Keratinocyte (primary cell): ENCODE measurements around the gene CAPN14. TPM values are rescaled to one million over a fixed set of nuclear protein-coding genes. Genes with fewer than 3 reads are reported as not detected.

Experiments used
- DNase-seq: peaks from one replicate; pipeline ENCODE4 v3.0.0-alpha.2; 2011; ENCODE audit warnings: low read depth, missing footprints, low spot score
- FAIRE-seq: peaks from 2 replicates; lab custom pipeline; 2011; peaks lifted over from hg19 to GRCh38; lab: Jason Lieb, UNC
- H2AFZ ChIP-seq: 2 replicates; pipeline ENCODE4 v1.6.0; 2012; ENCODE audit warnings: low read length, control low read depth, inconsistent platforms; ENCODE audit not compliant: control insufficient read depth
- H3K27ac ChIP-seq: 2 replicates; pipeline ENCODE4 v1.5.1; 2011; ENCODE audit warnings: low read length; ENCODE audit not compliant: control insufficient read depth, insufficient read depth
- H3K27me3 ChIP-seq: 3 replicates; pipeline ENCODE4 v1.6.0; 2011; ENCODE audit warnings: low read length; ENCODE audit not compliant: control insufficient read depth, insufficient read depth; ENCODE audit errors: extremely low read depth
- H3K36me3 ChIP-seq, 2 experiments: 2 replicates in 1 of 2; 3 replicates in 1 of 2; pipeline ENCODE4 v1.5.1; 2011; ENCODE audit warnings: low read length in 2 of 2, mild to moderate bottlenecking in 1 of 2; ENCODE audit not compliant: control insufficient read depth in 2 of 2, insufficient read depth in 2 of 2; ENCODE audit errors: extremely low read depth in 1 of 2
- H3K4me1 ChIP-seq: 3 replicates; pipeline ENCODE4 v1.5.1; 2011; ENCODE audit warnings: low read length; ENCODE audit not compliant: control insufficient read depth, insufficient read depth; ENCODE audit errors: extremely low read depth
- H3K4me2 ChIP-seq: 3 replicates; pipeline ENCODE4 v1.6.0; 2011; ENCODE audit warnings: low read depth, low read length; ENCODE audit not compliant: control insufficient read depth, insufficient read depth; ENCODE audit errors: extremely low read depth
- H3K4me3 ChIP-seq, 3 experiments: fragments of 200-600 bp in 1 of 3; sonication (generic) in 1 of 3; 2 replicates in 2 of 3; 3 replicates in 1 of 3; pipeline ENCODE4 v1.5.1; 2011 to 2016; ENCODE audit warnings: low read length in 3 of 3, mild to moderate bottlenecking in 3 of 3, control low read depth in 2 of 3, inconsistent platforms in 1 of 3, low read depth in 1 of 3, mixed read lengths in 1 of 3, mixed run types in 1 of 3, moderate library complexity in 1 of 3; ENCODE audit not compliant: control insufficient read depth in 2 of 3, insufficient read depth in 2 of 3; ENCODE audit errors: extremely low read depth in 1 of 3
- H3K79me2 ChIP-seq: 2 replicates; pipeline ENCODE4 v1.6.0; 2012; ENCODE audit warnings: low read length; ENCODE audit not compliant: control insufficient read depth, insufficient read depth
- H3K9ac ChIP-seq: 3 replicates; pipeline ENCODE4 v1.6.0; 2011; ENCODE audit warnings: low read length; ENCODE audit not compliant: control insufficient read depth, insufficient read depth; ENCODE audit errors: extremely low read depth
- H3K9me1 ChIP-seq: 3 replicates; pipeline ENCODE4 v1.6.0; 2011; ENCODE audit warnings: low read length; ENCODE audit not compliant: control insufficient read depth, insufficient read depth; ENCODE audit errors: extremely low read depth
- H3K9me3 ChIP-seq: 2 replicates; pipeline ENCODE4 v1.5.1; 2012; ENCODE audit warnings: low read depth, low read length; ENCODE audit not compliant: control insufficient read depth
- H4K20me1 ChIP-seq: 3 replicates; pipeline ENCODE4 v1.6.0; 2011; ENCODE audit warnings: low read length; ENCODE audit not compliant: control insufficient read depth, insufficient read depth; ENCODE audit errors: extremely low read depth
- CTCF ChIP-seq, 3 experiments: IDR thresholded peaks in 1 of 3; conservative IDR thresholded peaks in 1 of 3; optimal IDR thresholded peaks in 1 of 3; 2 replicates in 2 of 3; 3 replicates in 1 of 3; pipeline versions ENCODE3 to v1.5.1; 2011; ENCODE audit warnings: low read length in 3 of 3, mild to moderate bottlenecking in 3 of 3, moderate library complexity in 2 of 3, control low read depth in 1 of 3, inconsistent platforms in 1 of 3; ENCODE audit not compliant: insufficient read depth in 2 of 3; ENCODE audit errors: extremely low read depth in 1 of 3
- EZH2 ChIP-seq: IDR thresholded peaks from one replicate; pipeline ENCODE4 v1.6.1; 2012; ENCODE audit warnings: inconsistent platforms, mild to moderate bottlenecking, low read length, moderate library complexity
- dilution Hi-C: fragments of 300-500 bp; cut with MboI; formaldehyde crosslinking; loops from one replicate; pipeline ENCODE4 v1.7.0; 2020; ENCODE audit warnings: low sequenced_read_pairs; ENCODE audit not compliant: extremely low pct_ligation_motif_present
- polyA plus RNA-seq, 5 experiments: library from polyadenylated mRNA; depleted of rRNA in 3 of 5; stranded (reverse) in 3 of 5; stranded (forward) in 1 of 5; unstranded in 1 of 5; fragments of >200 nt; gene quantifications; 1 replicate in 1 of 5; 2 replicates in 3 of 5; 3 replicates in 1 of 5; pipeline versions ENCODE4 v1.2.1 to v1.2.3, GENCODE V29; 2011 to 2012; ENCODE audit warnings: missing spikeins in 2 of 5, low read depth in 1 of 5, low replicate concordance in 1 of 5

CAPN14 gene
- polyA plus RNA-seq, 1 donor (not counting 4 experiments of a cell fraction or from before 2014, with no cell fraction given), result 1.1 TPM

- no peak overlapping the region for H3K27ac ChIP-seq
- TF ChIP-seq CTCF (optimal IDR thresholded peaks at IDR 0.05 in 1 of 3, IDR thresholded peaks at IDR 0.05 in 1 of 3, conservative IDR thresholded peaks at IDR 0.05 in 1 of 3; ENCODE audit: extremely low read depth in 1 of 3, insufficient read depth in 2 of 3, low read length in 3 of 3), result no peak
- no peak for TF ChIP-seq EZH2
- H3K36me3 ChIP-seq, result no peaks in the 10 kb centered on the region
- no peak overlapping the region for H3K4me3 ChIP-seq
- no peak overlapping the region for H3K9ac ChIP-seq
- FAIRE-seq, result no peak
- no peaks in the 10 kb centered on the region for H4K20me1 ChIP-seq
- peaks cover 9% of the 10 kb centered on the region for H3K4me1 ChIP-seq
- H3K79me2 ChIP-seq, result no peaks in the 10 kb centered on the region
- no peak for DNase-seq
- peaks cover 3% of the 10 kb centered on the region for H3K27me3 ChIP-seq
- H2AFZ ChIP-seq, result no peak overlapping the region
- H3K4me2 ChIP-seq, result no peak overlapping the region
- H3K9me1 ChIP-seq, result no peaks in the 10 kb centered on the region
- dilution Hi-C loops, result no loop called here
- no peaks in the 10 kb centered on the region for H3K9me3 ChIP-seq
Observed at GRCh38 chr2:31191931-31192330, 25.4 kb downstream of the CAPN14 start.

GRCh38 chr2:31190188-31190587, 27.1 kb downstream of the CAPN14 start:
- Histone ChIP-seq H3K4me1 (no peaks in the 10 kb centered on the region), H3K9me1 (no peaks in the 10 kb centered on the region), H4K20me1 (no peaks in the 10 kb centered on the region), H3K4me3 (no peak overlapping the region), H3K79me2 (no peaks in the 10 kb centered on the region), H3K9ac (no peak overlapping the region), H3K27me3 (peaks cover 4% of the 10 kb centered on the region), H3K27ac (no peak overlapping the region), H2AFZ (no peak overlapping the region), H3K4me2 (no peak overlapping the region), H3K9me3 (no peaks in the 10 kb centered on the region), H3K36me3 (no peaks in the 10 kb centered on the region)
- TF ChIP-seq CTCF (optimal IDR thresholded peaks at IDR 0.05 in 1 of 3, IDR thresholded peaks at IDR 0.05 in 1 of 3, conservative IDR thresholded peaks at IDR 0.05 in 1 of 3; ENCODE audit: extremely low read depth in 1 of 3, insufficient read depth in 2 of 3, low read length in 3 of 3) (no peak), EZH2 (no peak)
- dilution Hi-C loops, result no loop called here
- DNase-seq (no peak), FAIRE-seq (no peak)
